ENCODE measurements around the gene TTC13. TPM values are rescaled to one million over a fixed set of nuclear protein-coding genes. Genes with fewer than 3 reads are reported as not detected.
"Not testable (repeated sequence)": the region's sequence is repeated elsewhere in the genome, so short reads cannot be mapped to it uniquely, and the experiment has no call there.

TTC13 gene
- total RNA-seq, 2 donors from 2014 or later: 28.0 to 47.0 TPM

GRCh38 chr1:231016234-231016633 lies 37.6 kb upstream of the TTC13 start:
- no peak for DNase-seq
- H3K36me3 ChIP-seq: no peaks in the 10 kb centered on the region
- no peaks in the 10 kb centered on the region for H3K9me3 ChIP-seq
- H3K4me3 ChIP-seq: no peak overlapping the region
- H3K27me3 ChIP-seq: no peaks in the 10 kb centered on the region
- H3K4me1 ChIP-seq: no peaks in the 10 kb centered on the region
- no peak overlapping the region for H3K27ac ChIP-seq
- intact Hi-C loops (cut with DNase I): no loop called here
- no peak overlapping the region for H3K9ac ChIP-seq (ENCODE audit: low read depth in 2 of 2, low read length in 2 of 2)
- no peak for TF ChIP-seq CTCF (IDR thresholded peaks at IDR 0.05)

GRCh38 chr1:231013391-231014015 lies 34.8 kb upstream of the TTC13 start:
- intact Hi-C loops (cut with DNase I): no loop called here
- H3K27me3 ChIP-seq: no peaks in the 10 kb centered on the region
- no peaks in the 10 kb centered on the region for H3K36me3 ChIP-seq
- H3K4me3 ChIP-seq: no peak overlapping the region
- no peaks in the 10 kb centered on the region for H3K9me3 ChIP-seq
- no peak for TF ChIP-seq CTCF (IDR thresholded peaks at IDR 0.05)
- H3K4me1 ChIP-seq: no peaks in the 10 kb centered on the region
- H3K9ac ChIP-seq (ENCODE audit: low read depth in 2 of 2, low read length in 2 of 2): no peak overlapping the region
- no peak for DNase-seq
- no peak overlapping the region for H3K27ac ChIP-seq

GRCh38 chr1:231011963-231012362 lies 33.3 kb upstream of the TTC13 start:
- Histone ChIP-seq H3K9me3 (no peaks in the 10 kb centered on the region), H3K27me3 (no peaks in the 10 kb centered on the region), H3K4me3 (no peak overlapping the region), H3K27ac (no peak overlapping the region), H3K36me3 (no peaks in the 10 kb centered on the region), H3K9ac (ENCODE audit: low read depth in 2 of 2, low read length in 2 of 2) (no peak overlapping the region), H3K4me1 (no peaks in the 10 kb centered on the region)
- no peak for DNase-seq
- TF ChIP-seq CTCF (IDR thresholded peaks at IDR 0.05): no peak
- intact Hi-C loops (cut with DNase I): no loop called here

GRCh38 chr1:231011360-231011759 lies 32.7 kb upstream of the TTC13 start:
- no peaks in the 10 kb centered on the region for H3K9me3 ChIP-seq
- no peak for DNase-seq
- no peak overlapping the region for H3K27ac ChIP-seq
- no peak overlapping the region for H3K9ac ChIP-seq (ENCODE audit: low read depth in 2 of 2, low read length in 2 of 2)
- no peak overlapping the region for H3K4me3 ChIP-seq
- H3K27me3 ChIP-seq: no peaks in the 10 kb centered on the region
- H3K4me1 ChIP-seq: no peaks in the 10 kb centered on the region
- H3K36me3 ChIP-seq: no peaks in the 10 kb centered on the region
- intact Hi-C loops (cut with DNase I): no loop called here
- no peak for TF ChIP-seq CTCF (IDR thresholded peaks at IDR 0.05)

GRCh38 chr1:231007535-231007934 lies 28.9 kb upstream of the TTC13 start:
- H3K36me3 ChIP-seq; H3K9ac ChIP-seq (ENCODE audit: low read depth in 2 of 2, low read length in 2 of 2); H3K9me3 ChIP-seq; H3K4me1 ChIP-seq; H3K27me3 ChIP-seq; H3K27ac ChIP-seq; H3K4me3 ChIP-seq; intact Hi-C loops (cut with DNase I); DNase-seq: not testable (repeated sequence)

GRCh38 chr1:231001892-231002291 lies 23.2 kb upstream of the TTC13 start:
- no peak overlapping the region for H3K27ac ChIP-seq
- TF ChIP-seq CTCF (IDR thresholded peaks at IDR 0.05): no peak
- intact Hi-C loops (cut with DNase I): no loop called here
- H3K36me3 ChIP-seq: peaks cover 24% of the 10 kb centered on the region
- no peak overlapping the region for H3K4me3 ChIP-seq
- no peaks in the 10 kb centered on the region for H3K27me3 ChIP-seq
- no peaks in the 10 kb centered on the region for H3K4me1 ChIP-seq
- no peak overlapping the region for H3K9ac ChIP-seq (ENCODE audit: low read depth in 2 of 2, low read length in 2 of 2)
- no peaks in the 10 kb centered on the region for H3K9me3 ChIP-seq
- DNase-seq: no peak

All from colonic mucosa (tissue), 4 donors.